Panc1 (cell line): ENCODE data around the gene NAA80. TPM values are rescaled to one million over a fixed set of nuclear protein-coding genes. Genes with fewer than 3 reads are reported as not detected.

Source experiments
- ATAC-seq: fragments of 200-7000 bp; cut with Tn5 transposase; 2 replicates; pipeline ENCODE4 v1.9.1; 2020; ENCODE audit warnings: mild to moderate bottlenecking, moderate library complexity
- Bru-seq: library from RNA; stranded (reverse); fragments of 400-500 nt; gene quantifications from one replicate; lab custom pipeline; 2021; lab: Mats Ljungman, UMichigan
- BruChase-seq, 2 experiments: library from RNA; stranded (reverse); fragments of 400-500 nt; gene quantifications; one replicate each; lab custom pipeline; 2021; lab: Mats Ljungman, UMichigan
- BruUV-seq: library from RNA; stranded (reverse); fragments of 400-500 nt; replicated peaks from 2 replicates; lab custom pipeline; 2021; lab: Mats Ljungman, UMichigan
- CTCF ChIA-PET: fragments of 300-600 bp; sonication (Branson Sonifier 250); formaldehyde crosslinking; loops from one replicate; lab custom pipeline; 2022; ENCODE audit warnings: antibody characterized with exemption; lab: Charles Lee
- POLR2A ChIA-PET: fragments of 300-600 bp; sonication (Branson Sonifier 250); formaldehyde crosslinking; loops from one replicate; lab custom pipeline; 2022; ENCODE audit warnings: antibody characterized with exemption; lab: Charles Lee
- DNase-seq: peaks from one replicate; pipeline ENCODE4 v3.0.0-alpha.2; 2010; ENCODE audit warnings: low read depth, low spot score
- H3K27ac ChIP-seq: 2 replicates; pipeline ENCODE4 v1.5.1; 2011; ENCODE audit warnings: mild to moderate bottlenecking, low read length, inconsistent platforms
- H3K27me3 ChIP-seq: fragments of 200-500 bp; sonication (Bioruptor generic); 2 replicates; pipeline ENCODE4 v1.6.0; 2014; ENCODE audit warnings: low read length, inconsistent platforms; ENCODE audit not compliant: control insufficient read depth, insufficient read depth
- H3K36me3 ChIP-seq: fragments of 200-500 bp; sonication (Bioruptor generic); 2 replicates; pipeline ENCODE4 v1.5.1; 2014; ENCODE audit warnings: inconsistent platforms, mild to moderate bottlenecking, low read length, moderate library complexity; ENCODE audit not compliant: control insufficient read depth, insufficient read depth
- H3K4me1 ChIP-seq: 2 replicates; pipeline ENCODE4 v1.5.1; 2011; ENCODE audit warnings: inconsistent platforms, mild to moderate bottlenecking, low read length, moderate library complexity; ENCODE audit not compliant: control insufficient read depth, insufficient read depth
- H3K4me3 ChIP-seq, 2 experiments: 2 replicates each; pipeline ENCODE4 v1.5.1; 2011 to 2012; ENCODE audit warnings: low read depth in 2 of 2, low read length in 2 of 2, mild to moderate bottlenecking in 2 of 2, inconsistent platforms in 1 of 2, moderate library complexity in 1 of 2
- H3K9me3 ChIP-seq: fragments of 200-500 bp; sonication (Bioruptor generic); 2 replicates; pipeline ENCODE4 v1.5.1; 2014; ENCODE audit warnings: low read depth, mild to moderate bottlenecking, inconsistent platforms, low read length, moderate library complexity; ENCODE audit not compliant: control insufficient read depth, insufficient read depth
- CTCF ChIP-seq: fragments of 450-650 bp; IDR thresholded peaks from 2 replicates; pipeline ENCODE4 v1.5.1; 2017; ENCODE audit warnings: mild to moderate bottlenecking
- POLR2AphosphoS5 ChIP-seq: IDR thresholded peaks from 2 replicates; pipeline ENCODE4 v1.6.1; 2012; ENCODE audit warnings: mild to moderate bottlenecking, low read depth, low read length, moderate library complexity
- SIN3A ChIP-seq: IDR thresholded peaks from 2 replicates; pipeline ENCODE4 v1.6.1; 2012; ENCODE audit warnings: low read depth, mild to moderate bottlenecking, low read length, moderate library complexity, borderline replicate concordance; ENCODE audit not compliant: insufficient read depth
- TCF7L2 ChIP-seq: IDR thresholded peaks from 2 replicates; pipeline ENCODE4 v1.6.1; 2011; ENCODE audit warnings: mild to moderate bottlenecking, low read depth, low read length, inconsistent platforms
- in situ Hi-C: cut with HindIII; loops from 2 replicates; pipeline ENCODE4 v1.10.0; 2016; ENCODE audit warnings: low sequenced_read_pairs, low pct_unique_long_range_greater_than_20kb
- intact Hi-C: fragments of 100-400 bp; cut with micrococcal nuclease; formaldehyde crosslinking; loops from one replicate; pipeline ENCODE4 v1.10.0; 2022; ENCODE audit not compliant: unreplicated experiment
- long read RNA-seq: library from polyadenylated mRNA; unstranded; transcript quantifications from one replicate; pipeline ENCODE4 v2.0.0, GENCODE V29; 2021; ENCODE audit not compliant: unreplicated experiment
- polyA plus RNA-seq: library from polyadenylated mRNA; unstranded; fragments of >200 nt; gene quantifications from one replicate; pipeline ENCODE4 v1.2.1, GENCODE V29; 2012; ENCODE audit warnings: missing spikeins; ENCODE audit not compliant: insufficient read length
- total RNA-seq: library from RNA; stranded (reverse); gene quantifications from one replicate; pipeline ENCODE4 v1.2.1, GENCODE V29; 2021; ENCODE audit not compliant: unreplicated experiment
- TF ChIP-seq, protein P1 (sequence below), 2 experiments: IDR thresholded peaks; 2 replicates each; pipeline ENCODE4 v1.6.1; 2011 to 2012; ENCODE audit warnings: low read depth in 2 of 2, control low read depth in 1 of 2, low read length in 1 of 2, mild to moderate bottlenecking in 1 of 2, moderate library complexity in 1 of 2; ENCODE audit not compliant: insufficient read depth in 1 of 2

Gene NAA80, protein sequence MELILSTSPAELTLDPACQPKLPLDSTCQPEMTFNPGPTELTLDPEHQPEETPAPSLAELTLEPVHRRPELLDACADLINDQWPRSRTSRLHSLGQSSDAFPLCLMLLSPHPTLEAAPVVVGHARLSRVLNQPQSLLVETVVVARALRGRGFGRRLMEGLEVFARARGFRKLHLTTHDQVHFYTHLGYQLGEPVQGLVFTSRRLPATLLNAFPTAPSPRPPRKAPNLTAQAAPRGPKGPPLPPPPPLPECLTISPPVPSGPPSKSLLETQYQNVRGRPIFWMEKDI
- total RNA-seq (7.2 TPM), Bru-seq, nascent RNA (percentile 41 among the genes with signal in this experiment), BruChase-seq, experiment 1, labeled RNA remaining after a 2-hour chase (percentile 42 among the genes with signal in this experiment), BruChase-seq, experiment 2, labeled RNA remaining after a 6-hour chase (percentile 42 among the genes with signal in this experiment)
- 5.5 TPM for polyA plus RNA-seq
- long read RNA-seq, partial matches to known transcripts = 0 of 3 reads
- long read RNA-seq, other reads (novel, unspliced or antisense) = 2 of 3 reads

DNA sequence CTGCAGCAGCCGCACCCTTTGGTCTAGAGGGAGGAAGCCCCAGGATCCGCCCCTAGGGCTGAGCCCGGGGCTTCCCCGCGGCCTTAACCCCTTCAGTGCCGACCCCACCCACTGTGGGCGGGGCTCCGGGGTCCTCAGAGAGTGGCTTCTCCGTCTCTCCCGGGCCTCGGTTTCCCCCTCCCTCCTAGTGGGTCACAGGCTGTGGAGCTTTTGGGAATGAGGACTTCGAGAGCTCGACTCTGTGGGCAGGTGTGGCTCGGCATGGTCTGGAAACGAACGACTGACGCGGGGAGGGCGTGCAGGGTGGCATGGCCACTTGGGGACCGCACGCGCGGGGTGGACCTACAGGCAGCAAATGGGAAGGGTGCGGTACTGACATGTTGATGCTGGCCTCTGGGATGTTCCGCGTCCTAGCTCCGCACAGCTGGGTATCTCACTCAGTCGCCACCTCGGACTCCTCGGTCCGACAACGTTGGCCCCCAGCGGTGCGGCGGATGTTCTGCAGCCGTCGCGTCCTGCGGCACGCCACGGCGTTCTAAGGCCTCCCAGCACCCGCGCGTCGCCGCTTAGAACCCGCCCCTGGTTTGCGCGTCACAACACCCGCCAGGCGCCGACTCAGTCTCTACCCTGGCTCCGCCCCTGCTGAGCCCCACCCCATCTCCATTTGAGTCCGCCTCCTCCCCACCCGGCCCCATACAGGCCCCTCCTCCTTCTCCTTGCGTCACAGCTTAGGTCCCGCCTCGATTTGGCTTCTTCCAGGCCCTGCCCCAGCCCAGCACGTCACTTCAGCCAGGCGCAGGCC lies at the start of gene NAA80, which contains the start of gene HYAL3:
Gene NAA80 (minus strand): TSS at position 570 of the 802 bp plus-strand sequence. CDS start 1,942 bp downstream, outside the sequence.
Gene HYAL3 (minus strand): TSS at position 570 of the 802 bp plus-strand sequence. CDS start 3,803 bp downstream, outside the sequence.
- Histone ChIP-seq H3K36me3 (no peaks in the 10 kb centered on the region), H3K27me3 (no peaks in the 10 kb centered on the region), H3K27ac (peak within 1 kb of the TSS; percentile 79), H3K4me1 (peaks cover 4% of the 10 kb centered on the region), H3K9me3 (no peaks in the 10 kb centered on the region), H3K4me3 (peak within 1 kb of the TSS; percentile 65 to 77)
- POLR2A ChIA-PET = interaction anchor here (0.6 to 0.7 kb wide), 3 partner anchors 16 to 369 kb away, joined by 3 to 10 read pairs (median 6); no protein-coding TSS in a partner anchor
- DNase-seq = peak; percentile 92
- TF ChIP-seq, protein P1, sequence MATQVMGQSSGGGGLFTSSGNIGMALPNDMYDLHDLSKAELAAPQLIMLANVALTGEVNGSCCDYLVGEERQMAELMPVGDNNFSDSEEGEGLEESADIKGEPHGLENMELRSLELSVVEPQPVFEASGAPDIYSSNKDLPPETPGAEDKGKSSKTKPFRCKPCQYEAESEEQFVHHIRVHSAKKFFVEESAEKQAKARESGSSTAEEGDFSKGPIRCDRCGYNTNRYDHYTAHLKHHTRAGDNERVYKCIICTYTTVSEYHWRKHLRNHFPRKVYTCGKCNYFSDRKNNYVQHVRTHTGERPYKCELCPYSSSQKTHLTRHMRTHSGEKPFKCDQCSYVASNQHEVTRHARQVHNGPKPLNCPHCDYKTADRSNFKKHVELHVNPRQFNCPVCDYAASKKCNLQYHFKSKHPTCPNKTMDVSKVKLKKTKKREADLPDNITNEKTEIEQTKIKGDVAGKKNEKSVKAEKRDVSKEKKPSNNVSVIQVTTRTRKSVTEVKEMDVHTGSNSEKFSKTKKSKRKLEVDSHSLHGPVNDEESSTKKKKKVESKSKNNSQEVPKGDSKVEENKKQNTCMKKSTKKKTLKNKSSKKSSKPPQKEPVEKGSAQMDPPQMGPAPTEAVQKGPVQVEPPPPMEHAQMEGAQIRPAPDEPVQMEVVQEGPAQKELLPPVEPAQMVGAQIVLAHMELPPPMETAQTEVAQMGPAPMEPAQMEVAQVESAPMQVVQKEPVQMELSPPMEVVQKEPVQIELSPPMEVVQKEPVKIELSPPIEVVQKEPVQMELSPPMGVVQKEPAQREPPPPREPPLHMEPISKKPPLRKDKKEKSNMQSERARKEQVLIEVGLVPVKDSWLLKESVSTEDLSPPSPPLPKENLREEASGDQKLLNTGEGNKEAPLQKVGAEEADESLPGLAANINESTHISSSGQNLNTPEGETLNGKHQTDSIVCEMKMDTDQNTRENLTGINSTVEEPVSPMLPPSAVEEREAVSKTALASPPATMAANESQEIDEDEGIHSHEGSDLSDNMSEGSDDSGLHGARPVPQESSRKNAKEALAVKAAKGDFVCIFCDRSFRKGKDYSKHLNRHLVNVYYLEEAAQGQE (IDR thresholded peaks at IDR 0.05; ENCODE audit: insufficient read depth in 1 of 2, low read depth in 2 of 2, low read length in 1 of 2) = 0 out of 4 replicates have a peak, but pooled peaks of 1 of the 2 experiments have one; percentile 16
- TF ChIP-seq CTCF = no peak; the same call in 1 of the 2 replicates
- no peak for TF ChIP-seq POLR2AphosphoS5
- no peak for TF ChIP-seq TCF7L2
- no peak; the same call in 1 of the 2 replicates for TF ChIP-seq SIN3A
- intact Hi-C loops = no loop called here
- in situ Hi-C loops = no loop called here
- BruUV-seq = no TSS peak
- ATAC-seq = peak; percentile 93
- CTCF ChIA-PET = interaction anchor here (0.6 to 0.7 kb wide), 3 partner anchors 26 to 1203 kb away, joined by 4 to 6 read pairs (median 4); no protein-coding TSS in a partner anchor

- intact Hi-C loops (loop anchor here (2.0 kb wide), 1 partner anchor 204 kb away; no protein-coding TSS in a partner anchor), in situ Hi-C loops (no loop called here)
- ChIA-PET CTCF (interaction anchor here (0.7 to 2.1 kb wide), 6 partner anchors 10 to 187 kb away, joined by 5 to 13 read pairs (median 10); partner anchors contain the start of gene IFRD2), POLR2A (no interaction called here)
- BruUV-seq = no TSS peak
- Histone ChIP-seq H3K9me3 (no peaks in the 10 kb centered on the region), H3K4me1 (peaks cover 8% of the 10 kb centered on the region), H3K27ac (no peak overlapping the region), H3K27me3 (no peaks in the 10 kb centered on the region), H3K4me3 (no peak overlapping the region), H3K36me3 (peaks cover 2% of the 10 kb centered on the region; the same call in 1 of the 2 replicates)
- DNase-seq = no peak
- no peak for ATAC-seq
- TF ChIP-seq, protein P1 (IDR thresholded peaks at IDR 0.05; ENCODE audit: insufficient read depth in 1 of 2, low read depth in 2 of 2, low read length in 1 of 2) = no peak
- peak; percentile 80 for TF ChIP-seq CTCF
- TF ChIP-seq POLR2AphosphoS5 = no peak
Measured at GRCh38 chr3:50347187-50347813, 48.1 kb upstream of the NAA80 start.
